ENCODE measurements around the gene MVB12B.
A peak's percentile ranks its signal among the peaks of the same experiment; 100 is the strongest.

Gene MVB12B

DNA sequence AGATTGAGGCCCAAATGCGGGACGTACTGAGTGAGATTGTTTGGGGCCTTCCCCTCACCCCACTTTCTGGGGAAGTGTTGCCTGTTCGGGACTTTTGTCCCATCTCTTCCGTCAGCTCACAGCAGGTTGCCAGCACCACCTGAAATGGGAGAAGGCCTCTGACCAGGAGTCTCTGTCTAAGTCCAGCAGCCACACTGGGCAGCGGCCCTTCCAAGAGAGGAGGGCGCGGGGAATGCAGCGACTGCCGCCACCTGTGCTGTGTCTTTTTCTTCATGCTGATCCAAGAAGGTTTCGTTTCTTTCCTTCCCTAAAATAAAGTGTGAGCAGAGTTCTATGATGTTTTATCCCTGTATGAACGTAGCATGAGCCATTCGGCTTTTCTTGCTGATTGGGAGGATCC, 152.9 kb downstream of the MVB12B start:
- no peak for DNase-seq

DNA sequence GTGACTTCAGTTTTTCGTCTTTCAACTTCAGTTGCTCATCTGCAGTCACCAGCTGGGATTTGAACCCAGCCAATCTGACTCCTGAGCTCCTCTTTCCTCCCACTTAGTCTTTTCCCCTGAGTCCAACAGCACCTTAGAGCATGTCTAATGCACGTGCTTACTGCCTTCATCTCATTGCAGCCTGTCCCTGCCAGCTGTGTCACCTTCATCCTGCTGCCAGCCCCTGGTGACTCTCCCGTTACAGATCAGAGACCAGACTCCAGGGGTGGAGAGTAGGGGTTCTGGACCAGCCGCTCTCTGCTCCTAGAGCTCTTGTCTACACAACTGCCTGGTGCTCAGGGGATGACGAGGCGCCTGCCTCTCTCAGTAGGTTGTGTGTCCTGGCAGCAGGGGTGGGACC, 154.2 kb downstream of the MVB12B start:
- DNase-seq, result no peak

DNA sequence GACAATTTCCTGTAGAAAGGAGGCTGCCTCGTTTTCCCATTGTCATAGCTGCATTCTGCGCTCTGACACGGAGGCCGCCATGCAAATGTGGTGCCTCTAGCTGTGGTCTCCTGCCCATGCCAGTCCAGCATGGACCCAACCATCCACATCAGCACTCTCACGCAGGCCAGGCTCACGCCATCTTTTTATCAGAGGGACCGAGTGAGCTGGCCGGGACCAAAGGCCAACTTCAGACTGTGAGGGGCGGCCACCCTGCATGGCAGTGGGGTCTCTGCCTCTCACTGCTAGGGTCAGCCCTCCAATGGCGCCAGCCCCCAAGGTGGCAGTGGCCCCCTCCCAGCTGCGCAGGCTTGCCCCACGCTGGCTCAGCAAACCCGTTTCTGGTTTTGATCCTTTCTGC, 155.2 kb downstream of the MVB12B start:
- DNase-seq, result no peak

DNA sequence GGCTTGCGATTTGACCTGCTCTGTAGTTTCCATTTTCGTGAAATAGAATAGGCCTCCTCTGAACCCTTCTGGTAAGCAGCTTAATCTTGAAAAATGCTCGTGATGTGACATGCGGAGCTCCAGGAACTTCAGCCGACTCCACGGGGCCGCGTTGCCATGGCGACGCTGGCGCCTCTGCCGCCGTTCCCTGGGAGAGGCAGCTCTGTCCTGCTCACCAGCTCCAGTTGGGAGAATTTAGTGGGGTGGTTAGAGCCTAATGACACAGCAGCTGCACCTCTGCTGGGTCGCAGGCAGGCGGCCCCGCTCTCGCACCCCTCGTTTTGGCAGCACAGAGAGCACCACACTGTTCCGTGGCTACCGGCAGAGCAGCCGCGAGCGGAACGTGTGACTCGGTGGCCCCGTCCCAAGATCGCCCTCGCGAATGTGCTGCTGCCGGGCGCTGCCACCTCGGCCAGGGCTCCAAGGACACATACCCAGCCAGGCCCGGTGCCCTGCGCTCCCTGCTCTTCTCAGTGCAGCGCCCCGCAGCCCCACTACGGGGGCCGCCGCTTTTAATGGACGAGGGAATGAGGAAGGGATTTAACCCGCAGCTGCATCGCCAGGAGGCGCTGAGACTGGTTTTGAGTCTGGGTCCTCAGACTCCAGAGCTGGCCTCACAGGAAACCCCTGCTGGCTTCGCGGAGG, 155.9 kb downstream of the MVB12B start:
- DNase-seq, result no peak

DNA sequence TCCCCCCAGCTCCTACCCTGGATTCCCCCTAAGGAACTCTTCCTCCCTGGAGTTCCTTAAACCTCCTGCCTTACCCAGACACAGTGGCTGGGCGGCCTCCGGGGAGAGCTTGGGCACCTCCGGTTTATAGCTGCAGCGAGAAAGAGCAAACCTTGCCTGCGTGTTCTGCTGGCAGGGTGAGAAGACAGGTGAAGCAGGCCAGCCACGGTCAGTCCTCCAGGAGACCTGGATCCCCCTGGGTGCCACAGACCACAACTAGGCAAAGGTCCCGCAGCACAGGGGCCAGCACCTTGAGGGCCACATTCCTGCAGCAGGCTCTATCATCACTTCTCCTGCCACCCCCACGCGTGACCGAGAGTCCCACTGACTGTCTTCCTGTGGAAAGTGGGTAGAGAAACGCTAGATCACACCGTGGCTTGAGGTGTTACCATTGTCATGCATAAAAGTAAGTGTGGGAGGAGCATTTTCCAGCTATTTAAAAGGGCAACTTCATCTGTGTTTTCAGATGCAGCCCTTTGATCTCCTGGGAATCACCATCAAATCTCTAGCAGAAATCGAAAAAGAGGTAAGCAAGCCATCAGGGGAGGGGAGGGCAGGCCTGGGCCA, 156.9 kb downstream of the MVB12B start:
- no peak for DNase-seq

DNA sequence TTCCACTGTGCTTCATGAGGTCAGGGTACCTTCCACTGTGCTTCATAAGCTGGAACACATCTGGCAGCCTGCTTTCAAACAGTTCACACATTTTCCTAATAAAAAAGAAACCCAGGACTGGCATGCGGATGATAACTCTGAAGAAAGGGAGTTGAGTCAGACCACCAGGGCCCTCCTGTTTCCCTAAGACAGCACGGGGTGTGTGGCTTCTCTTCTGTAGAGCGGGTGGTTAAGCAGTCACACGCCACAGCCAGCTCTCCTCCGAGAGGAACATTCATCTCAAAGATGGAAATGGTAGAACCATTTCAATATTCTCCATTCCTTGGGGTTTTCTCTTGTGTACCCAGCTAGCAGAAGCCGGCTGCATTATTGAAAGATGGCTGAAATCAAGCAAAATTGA, 159.0 kb downstream of the MVB12B start:
- DNase-seq, result no peak

DNA sequence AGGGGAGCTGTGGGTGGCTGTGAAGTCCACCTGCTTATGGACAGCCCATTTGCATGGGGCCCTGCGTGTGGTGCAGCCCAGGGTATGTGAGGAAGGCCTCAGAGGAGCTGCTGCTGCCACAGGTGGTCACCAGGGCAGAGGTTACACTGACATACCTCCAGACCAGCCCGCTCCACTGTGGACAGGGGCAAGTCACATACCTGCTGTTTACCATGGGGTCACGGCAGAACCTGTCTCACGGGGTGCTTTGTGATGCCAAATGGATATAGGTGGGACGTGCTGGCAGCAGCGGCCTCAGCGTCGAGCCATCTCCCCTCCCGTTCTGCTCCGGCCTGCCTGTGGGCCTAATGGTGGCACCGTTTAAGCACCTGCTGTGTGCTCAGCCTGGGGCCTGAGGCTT, 159.6 kb downstream of the MVB12B start:
- DNase-seq, result no peak

DNA sequence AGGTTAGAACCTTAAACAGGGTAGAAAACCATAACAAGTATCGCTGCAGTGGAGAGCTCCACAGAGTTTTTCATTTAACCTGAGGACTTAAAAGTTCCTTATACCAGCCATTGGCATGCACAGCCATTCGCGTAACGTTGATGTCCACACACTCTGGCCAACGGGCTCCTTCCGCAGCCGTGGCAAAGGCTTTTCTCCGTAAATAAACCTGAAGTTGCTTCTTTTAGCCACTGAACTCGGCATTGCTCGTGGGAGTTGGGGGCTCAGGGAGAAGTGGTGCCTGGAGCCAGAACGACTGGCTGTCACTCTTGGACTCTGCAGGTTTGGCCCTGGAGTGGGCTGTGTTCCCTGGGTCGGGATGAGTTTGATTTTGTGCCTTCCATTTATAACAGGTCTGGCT, 161.2 kb downstream of the MVB12B start:
- DNase-seq, result no peak

DNA sequence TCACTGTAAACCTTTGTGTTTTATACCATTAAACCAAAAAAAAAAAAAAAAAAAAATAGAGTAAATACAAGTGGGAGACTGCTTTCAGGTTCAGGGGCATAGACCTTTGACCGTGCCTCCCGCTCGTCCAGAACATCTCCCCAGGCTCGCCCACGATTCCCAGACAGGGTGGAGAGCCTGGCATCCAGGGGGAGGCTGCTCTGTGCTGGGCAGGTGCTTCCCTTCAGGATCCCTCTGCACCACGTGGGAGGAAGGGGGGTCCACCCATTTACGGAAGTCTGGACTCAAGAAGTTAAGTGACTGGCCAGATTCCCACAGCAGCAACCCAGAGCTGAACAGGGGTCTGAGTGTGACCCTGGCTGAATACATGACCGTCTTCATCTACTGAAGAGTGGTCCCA, 161.7 kb downstream of the MVB12B start:
- DNase-seq, result no peak

DNA sequence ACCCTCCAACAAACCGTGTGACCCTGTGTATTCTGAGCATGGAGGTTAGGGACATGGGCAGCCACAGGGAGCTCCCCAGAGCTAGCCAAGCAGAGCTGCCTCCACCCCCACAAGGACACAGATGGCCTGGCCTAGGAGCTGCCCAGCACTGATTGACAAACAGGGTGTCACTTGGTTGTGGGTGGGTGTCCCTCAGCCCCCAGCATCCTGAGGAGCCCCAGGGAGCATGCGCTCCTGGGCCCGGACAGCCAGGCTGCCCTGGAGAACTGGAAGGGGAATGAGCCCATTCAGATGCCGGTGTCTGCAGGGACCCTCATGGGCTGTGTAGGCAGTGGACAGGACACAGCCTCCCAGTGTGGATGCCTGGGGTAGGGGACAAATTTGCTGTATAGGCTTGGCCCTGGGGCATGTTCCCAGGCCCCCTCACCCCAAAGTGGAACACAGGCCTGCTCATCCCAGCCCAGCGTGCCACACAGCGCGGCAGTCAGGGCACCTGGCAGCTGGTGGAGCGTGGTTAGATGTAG, 162.3 kb downstream of the MVB12B start:
- no peak for DNase-seq

DNA sequence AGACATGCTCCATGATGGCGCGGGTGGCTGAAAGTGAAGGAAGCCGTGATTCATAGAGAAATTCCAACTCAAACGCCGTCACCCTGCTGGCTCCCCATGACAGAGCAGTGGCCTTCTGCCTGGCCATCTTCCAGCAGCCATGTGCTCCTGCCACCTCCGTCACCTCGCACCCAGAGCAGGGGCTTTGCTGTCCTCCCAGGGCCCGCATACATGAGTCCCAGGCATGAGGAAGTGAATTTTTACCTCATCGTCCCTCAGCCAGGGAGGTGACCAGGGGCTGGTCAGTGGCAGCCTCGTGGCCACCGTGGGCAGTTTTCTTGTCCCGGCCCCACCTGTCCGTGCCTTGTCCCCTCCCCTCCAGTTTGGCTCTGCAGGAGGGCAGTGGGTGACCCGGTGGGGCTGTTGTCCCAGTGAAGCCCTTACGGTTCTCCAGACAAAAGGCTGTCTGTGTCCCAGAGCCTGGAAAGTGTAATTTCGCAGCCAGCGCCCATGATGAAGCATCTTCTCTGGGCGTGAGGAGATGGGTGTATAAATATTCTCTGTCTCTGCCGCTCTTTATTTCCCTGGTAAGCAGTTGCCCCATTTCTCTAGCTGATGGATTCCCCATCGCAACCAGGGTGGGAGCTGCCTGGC, 163.1 kb downstream of the MVB12B start:
- no peak for DNase-seq

DNA sequence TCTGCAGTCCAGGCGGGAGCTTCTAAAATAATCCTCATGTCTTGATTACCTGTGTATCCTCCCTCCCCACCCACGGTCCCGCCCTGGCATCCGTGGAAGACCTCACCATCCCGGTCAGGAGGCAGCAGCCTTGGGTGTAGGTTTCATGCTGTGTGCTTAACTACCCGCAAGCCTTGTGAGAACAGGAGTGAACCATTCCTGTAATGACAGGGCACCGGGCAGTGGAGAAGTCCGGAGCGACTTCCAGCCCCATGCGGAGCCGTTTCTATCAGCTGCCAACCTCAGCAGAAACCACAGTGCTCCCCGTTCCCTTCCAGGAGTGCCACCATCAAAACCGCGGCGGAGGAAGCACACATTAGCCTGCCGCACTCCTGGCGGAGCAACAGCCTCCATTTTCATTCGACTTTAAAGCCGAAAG, 163.6 kb downstream of the MVB12B start:
- DNase-seq, result no peak

DNA sequence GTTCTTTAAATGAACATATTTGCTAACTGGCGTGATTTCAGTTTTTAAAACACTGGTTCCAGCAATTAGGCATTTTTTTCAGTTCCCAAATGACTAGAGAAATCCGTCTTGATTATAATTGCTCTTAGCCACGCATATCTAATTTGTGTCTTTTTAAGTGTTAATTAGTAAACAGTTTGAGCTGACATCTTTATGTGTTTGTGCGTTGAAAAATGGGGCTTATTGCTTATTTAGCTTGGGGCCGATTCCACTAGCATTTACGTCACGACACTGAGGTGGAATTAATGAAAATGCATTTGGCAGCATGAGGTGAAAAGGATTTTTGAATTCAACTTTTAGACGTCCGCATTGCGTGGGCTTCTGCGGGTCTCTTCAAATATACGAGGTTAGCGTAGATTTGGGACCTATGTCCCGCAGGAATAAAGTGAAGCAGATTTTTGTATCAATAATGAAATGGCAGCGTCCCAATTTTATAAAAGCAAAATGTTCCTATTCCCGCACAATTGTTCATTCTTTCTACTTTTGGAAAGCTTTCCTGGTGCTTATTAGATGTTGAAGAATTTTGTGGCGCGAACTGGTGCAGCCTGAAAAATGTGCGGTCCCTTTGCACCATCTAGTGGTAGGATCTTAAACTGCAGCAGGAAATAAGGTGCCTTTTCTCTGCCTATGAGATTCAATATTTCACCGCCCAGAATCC, 164.4 kb downstream of the MVB12B start:
- DNase-seq, result peak; percentile 16

DNA sequence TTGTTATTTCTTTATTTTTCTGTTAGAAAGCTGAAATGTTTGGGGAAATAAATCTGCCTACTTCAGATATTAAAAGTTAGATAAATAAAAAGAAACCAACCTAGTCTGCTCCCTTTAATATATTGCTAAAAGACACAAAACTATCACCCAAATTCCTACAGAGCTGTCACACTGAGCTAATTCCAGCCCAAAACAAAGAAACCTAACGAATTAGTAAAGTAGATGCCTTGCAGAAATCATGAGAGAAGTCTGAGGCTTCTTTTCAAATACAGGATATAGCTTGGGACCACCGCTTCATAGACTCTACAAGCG, 164.9 kb downstream of the MVB12B start:
- no peak for DNase-seq

DNA sequence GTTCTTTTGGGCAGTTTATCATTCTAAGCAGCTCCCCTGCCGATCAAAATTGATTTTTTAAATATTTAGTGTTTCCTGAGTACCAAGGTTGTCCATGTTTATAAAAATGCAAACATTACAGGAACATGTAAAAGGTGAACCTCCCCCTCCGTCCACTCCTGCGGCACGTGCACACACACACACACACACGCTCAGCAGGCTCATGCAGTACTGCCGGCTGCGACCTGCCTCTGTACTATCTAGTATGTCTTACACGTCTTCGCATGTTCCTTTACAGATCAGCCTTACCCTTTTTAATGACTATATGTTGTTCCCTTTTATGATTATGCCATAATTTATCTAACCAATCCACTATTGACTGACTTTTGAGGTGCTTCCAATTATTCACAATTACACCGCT, 165.3 kb downstream of the MVB12B start:
- DNase-seq, result no peak

DNA sequence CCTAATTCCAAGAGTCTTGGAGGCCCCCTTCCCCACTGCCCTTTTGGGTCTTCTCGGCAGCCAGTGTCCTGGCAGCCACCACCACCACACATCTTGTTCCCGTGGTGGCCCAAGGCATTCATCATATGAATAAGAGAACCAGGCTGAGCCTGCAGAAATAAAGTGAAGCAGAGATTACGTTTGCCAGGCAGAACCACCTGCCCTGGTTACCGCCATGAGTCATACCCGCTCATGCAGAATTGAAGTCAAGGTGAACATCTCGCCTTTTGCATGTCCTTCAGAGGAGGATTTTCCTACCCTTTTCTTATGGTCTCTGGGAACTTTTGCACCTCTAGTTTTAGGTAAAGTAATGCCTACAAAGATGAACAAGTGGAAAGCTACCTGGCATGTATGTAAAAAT, 167.6 kb downstream of the MVB12B start:
- no peak for DNase-seq

DNA sequence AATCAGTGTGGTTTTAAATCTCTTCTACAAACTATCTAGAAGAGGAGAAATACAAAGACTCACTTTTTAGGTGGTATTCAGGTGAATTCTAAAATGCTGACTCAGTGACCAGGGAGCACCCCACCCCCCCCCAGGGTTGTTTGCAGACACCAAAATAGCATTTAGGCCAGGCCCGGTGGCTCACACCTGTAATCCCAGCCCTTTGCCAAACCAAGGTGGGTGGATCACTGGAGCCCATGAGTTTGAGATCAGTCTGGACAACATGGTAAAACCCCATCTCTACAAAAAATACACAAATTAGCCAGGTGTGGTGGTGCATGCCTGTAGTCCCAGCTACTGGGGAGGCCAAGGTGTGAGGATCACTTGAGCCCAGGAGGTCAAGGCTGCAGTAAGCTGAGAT, 168.1 kb downstream of the MVB12B start:
- DNase-seq, result no peak

DNA sequence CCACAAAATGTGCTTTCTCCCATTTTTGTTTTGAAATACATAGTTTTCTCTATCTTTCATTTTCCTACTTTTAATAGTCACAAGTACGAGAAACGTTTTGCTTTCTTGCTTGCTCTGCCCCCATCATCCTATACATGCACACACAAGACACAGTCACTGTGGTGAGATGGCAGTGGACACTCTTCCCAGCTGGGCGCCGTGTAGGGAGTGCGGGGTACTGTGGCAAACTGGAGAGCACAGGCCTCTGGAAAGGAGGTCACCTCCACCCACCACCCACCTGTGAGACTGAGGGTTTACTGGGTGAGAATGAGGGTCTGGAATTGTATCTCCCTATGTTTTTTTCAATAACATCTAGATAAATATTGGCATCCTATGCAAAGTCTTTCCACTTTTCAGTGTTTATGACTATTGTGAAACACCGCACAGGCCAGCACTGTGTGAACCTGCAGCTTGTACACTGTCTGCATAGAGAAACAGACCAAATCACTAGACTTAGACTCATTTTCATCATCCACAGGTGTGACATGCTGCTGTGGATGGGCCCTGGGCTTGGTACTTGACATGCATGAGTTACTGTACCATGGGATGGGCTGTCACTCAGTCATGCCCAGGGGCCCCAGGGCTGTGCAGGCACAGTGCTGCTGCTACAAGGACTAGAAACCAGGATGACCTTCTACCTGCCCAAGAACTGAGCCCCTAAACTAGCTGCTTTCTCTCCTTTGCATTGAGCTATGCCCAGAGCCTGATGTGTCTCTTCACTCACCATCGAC, 169.0 kb downstream of the MVB12B start:
- DNase-seq, result no peak

DNA sequence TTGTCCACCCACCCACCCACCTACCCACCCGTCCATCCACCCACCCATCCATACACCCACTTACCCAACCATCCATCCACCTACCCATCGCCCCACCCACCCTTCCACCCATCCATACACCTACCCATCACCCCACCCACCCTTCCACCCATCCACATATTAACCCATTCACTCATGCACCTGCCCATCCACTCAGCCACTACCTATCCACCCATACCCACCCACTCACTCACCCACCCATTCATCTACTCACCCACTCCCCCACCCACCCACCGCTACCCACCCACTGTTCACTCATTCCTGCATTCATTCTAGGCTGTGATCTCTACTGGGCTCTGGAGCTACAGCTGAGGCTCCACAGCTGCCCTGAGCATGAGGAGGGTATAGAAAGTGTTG, 169.6 kb downstream of the MVB12B start:
- DNase-seq, result no peak

DNA sequence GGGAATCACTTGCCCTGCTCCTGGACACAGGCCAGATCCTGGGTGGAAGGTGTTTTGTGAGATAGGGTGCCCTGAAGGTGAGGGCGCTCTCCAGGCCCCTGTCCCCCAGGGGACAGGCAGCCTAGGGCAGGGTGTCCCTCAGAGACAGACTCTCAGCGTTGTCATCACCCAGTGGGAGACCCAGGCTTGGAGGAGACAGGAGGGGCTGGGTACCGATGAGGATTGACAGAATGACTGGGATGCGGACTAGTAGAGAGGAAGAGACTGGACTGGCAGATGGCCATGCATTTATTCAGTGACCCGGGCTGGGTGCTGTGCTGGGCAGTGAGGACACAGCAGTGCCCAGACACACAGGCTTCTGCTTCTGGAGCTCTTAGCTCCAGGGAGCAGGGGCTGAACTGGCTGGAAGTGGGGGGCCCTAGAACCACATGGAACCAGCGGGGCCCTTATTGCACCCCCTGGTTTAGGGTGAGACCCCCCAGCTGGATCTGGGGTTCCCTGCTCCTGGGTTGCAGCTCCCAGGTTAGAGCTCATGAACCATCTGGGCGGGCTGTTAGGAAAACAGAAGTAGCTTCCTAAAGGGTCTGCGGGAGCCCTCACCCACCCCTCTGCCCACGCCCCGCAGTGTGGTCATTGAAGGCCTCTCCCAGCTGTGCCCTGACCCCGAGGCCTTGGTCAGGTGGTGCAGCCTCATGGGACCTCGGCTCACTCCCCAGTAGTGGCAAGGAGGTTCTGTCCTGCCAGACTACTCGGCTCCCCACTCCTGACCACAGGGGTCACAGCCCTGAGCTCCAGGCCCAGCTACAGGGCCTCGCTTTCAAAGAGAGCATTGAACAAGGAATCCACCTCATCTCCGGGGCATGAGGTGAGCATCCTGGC, 170.4 kb downstream of the MVB12B start:
- DNase-seq, result no peak

DNA sequence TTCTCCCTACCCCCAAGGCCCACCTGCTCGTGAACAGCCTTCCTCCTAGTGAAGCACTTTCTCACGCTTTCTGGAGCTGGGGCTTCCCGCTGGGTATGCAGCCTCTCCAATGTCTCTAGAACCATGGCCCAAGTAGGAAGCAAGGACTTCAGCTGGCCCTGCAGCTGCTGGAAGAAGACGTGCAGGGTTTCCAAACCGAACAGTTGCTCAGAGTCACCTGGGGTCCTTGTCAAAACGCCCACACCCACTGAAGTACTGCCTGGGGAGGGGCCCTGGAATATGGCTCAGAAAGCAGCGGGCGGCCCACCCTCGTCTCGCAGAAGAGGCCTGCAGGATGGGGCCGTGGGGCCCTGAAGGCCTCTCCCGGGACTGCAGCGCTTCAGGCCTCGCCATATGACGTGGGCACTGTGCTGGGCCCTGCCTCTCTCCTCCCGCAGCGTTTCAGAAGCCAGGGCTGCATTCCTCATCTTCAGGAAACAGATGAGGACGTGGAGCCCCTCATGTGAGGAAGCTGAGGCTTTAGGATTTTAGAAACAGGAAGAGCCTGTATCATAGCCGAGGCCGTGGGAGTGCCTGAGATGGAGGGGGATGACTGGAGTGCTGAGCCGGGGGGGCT, 171.1 kb downstream of the MVB12B start:
- DNase-seq, result no peak

DNA sequence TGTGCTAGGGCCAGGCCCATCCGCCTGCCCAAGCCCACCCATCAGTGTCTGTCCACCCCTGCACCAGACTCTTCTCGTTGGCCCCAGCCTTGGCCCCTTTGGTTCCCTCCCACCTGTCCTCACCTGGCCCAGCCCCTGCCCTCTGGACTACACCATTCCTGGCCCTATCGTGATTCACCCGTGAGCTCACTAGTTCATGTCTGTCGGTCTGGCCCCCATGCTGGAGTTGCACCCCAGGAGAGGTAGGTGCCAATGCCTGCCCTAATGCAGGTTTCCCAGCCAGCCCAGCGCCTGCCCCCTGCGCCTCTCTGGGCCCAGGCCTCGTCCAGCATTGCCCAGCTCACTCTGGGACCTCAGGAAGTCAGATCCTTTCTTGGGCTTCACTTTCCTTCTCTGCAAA, 171.7 kb downstream of the MVB12B start:
- no peak for DNase-seq
